Thoracic aorta (tissue), 2 donors: ENCODE measurements around the gene KAT6B. TPM values are rescaled to one million over a fixed set of nuclear protein-coding genes. Genes with fewer than 3 reads are reported as not detected.

ENCODE experiments used
- ATAC-seq: fragments of 150-250 bp; one replicate; pipeline ENCODE4 v1.8.0; 2017; ENCODE audit warnings: low read depth; ENCODE audit not compliant: insufficient number of reproducible peaks, low FRiP score
- DNase-seq: peaks from one replicate; pipeline ENCODE4 v3.0.0-alpha.2; 2020; ENCODE audit warnings: low spot score
- H3K27ac ChIP-seq, 2 donors: fragments of 200-600 bp; sonication (generic); 1 replicate in 1 of 2; 2 replicates in 1 of 2; pipeline ENCODE4 v1.5.1; 2016; ENCODE audit warnings: mild to moderate bottlenecking in 2 of 2, moderate library complexity in 2 of 2
- H3K27me3 ChIP-seq: fragments of 200-600 bp; sonication (generic); replicated peaks from 2 replicates; pipeline ENCODE4 v1.6.0; 2016; ENCODE audit warnings: mild to moderate bottlenecking; ENCODE audit not compliant: insufficient read depth
- H3K36me3 ChIP-seq: fragments of 200-600 bp; sonication (generic); one replicate; pipeline ENCODE4 v1.5.1; 2016
- H3K4me1 ChIP-seq, 2 donors: fragments of 200-600 bp; sonication (generic); 1 replicate in 1 of 2; 2 replicates in 1 of 2; pipeline versions ENCODE4 v1.5.1 to v1.6.0; 2016; ENCODE audit warnings: low read depth in 2 of 2, mild to moderate bottlenecking in 1 of 2; ENCODE audit not compliant: control insufficient read depth in 1 of 2
- H3K4me3 ChIP-seq: fragments of 200-600 bp; sonication (generic); 2 replicates; pipeline ENCODE4 v1.5.1; 2016; ENCODE audit warnings: mild to moderate bottlenecking
- H3K9me3 ChIP-seq: fragments of 200-600 bp; sonication (generic); 2 replicates; pipeline ENCODE4 v1.5.1; 2016
- total RNA-seq, 2 donors: library from RNA; depleted of rRNA; stranded (reverse); fragments of >200 nt; gene quantifications; one replicate each; pipeline versions ENCODE4 v1.1.0 to v1.2.3, GENCODE V29; 2016
- TF ChIP-seq, protein P1 (sequence below): fragments of 200-600 bp; sonication (generic); IDR thresholded peaks from one replicate; pipeline ENCODE4 v1.5.1; 2019; ENCODE audit warnings: antibody characterized with exemption

KAT6B gene
- total RNA-seq, 2 donors from 2014 or later, result 38.4 to 46.9 TPM

DNA sequence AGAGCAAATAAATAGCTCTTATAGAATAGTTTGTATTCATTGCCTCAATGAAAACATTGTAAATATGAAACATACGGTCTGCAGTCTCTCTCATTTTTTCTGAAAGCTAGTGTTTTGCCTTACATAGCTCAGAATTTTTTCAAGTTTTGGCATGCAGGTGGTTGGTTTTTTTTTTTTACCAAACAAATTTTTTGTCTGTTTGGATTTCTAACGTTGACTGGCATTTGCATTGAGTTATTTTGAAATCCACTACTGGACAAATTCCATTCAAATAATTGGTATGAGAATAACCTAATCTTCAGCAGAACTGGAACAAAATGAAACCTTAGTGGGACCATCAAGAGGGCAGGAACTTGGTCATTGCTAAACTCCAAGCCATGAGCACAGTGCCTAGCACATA lies 177.5 kb downstream of the KAT6B start:
- TF ChIP-seq, protein P1, sequence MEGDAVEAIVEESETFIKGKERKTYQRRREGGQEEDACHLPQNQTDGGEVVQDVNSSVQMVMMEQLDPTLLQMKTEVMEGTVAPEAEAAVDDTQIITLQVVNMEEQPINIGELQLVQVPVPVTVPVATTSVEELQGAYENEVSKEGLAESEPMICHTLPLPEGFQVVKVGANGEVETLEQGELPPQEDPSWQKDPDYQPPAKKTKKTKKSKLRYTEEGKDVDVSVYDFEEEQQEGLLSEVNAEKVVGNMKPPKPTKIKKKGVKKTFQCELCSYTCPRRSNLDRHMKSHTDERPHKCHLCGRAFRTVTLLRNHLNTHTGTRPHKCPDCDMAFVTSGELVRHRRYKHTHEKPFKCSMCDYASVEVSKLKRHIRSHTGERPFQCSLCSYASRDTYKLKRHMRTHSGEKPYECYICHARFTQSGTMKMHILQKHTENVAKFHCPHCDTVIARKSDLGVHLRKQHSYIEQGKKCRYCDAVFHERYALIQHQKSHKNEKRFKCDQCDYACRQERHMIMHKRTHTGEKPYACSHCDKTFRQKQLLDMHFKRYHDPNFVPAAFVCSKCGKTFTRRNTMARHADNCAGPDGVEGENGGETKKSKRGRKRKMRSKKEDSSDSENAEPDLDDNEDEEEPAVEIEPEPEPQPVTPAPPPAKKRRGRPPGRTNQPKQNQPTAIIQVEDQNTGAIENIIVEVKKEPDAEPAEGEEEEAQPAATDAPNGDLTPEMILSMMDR, result no peak
- Histone ChIP-seq H3K9me3 (no peaks in the 10 kb centered on the region), H3K27me3 (no peaks in the 10 kb centered on the region), H3K4me1 (no peaks in the 10 kb centered on the region), H3K36me3 (no peaks in the 10 kb centered on the region), H3K4me3 (no peak overlapping the region), H3K27ac (no peak overlapping the region)
- DNase-seq, result no peak
- no peak for ATAC-seq

DNA sequence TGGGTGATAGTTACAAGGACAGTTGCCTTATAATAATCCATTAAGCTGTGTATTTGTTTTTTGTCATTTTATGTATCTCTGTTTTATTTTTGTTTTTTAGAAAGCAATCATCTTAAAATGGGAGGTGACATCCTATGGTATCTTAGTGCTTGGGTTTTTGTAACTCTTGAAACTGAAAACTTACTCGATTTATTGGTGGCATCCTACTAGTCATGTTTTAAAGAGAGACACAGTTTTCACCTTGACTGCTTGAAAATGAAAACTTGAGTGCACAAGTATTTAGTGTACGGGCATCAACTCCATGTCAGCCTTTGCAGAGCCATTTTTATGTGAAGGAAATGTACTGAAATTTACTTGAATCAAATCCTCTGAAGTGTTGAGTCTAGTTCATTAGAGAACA lies 181.2 kb downstream of the KAT6B start:
- H3K27ac ChIP-seq, result no peak overlapping the region
- H3K27me3 ChIP-seq, result no peaks in the 10 kb centered on the region
- H3K4me3 ChIP-seq, result no peak overlapping the region
- TF ChIP-seq, protein P1, result no peak
- ATAC-seq (no peak), DNase-seq (no peak)
- no peaks in the 10 kb centered on the region for H3K9me3 ChIP-seq
- no peaks in the 10 kb centered on the region for H3K4me1 ChIP-seq
- H3K36me3 ChIP-seq, result no peaks in the 10 kb centered on the region

DNA sequence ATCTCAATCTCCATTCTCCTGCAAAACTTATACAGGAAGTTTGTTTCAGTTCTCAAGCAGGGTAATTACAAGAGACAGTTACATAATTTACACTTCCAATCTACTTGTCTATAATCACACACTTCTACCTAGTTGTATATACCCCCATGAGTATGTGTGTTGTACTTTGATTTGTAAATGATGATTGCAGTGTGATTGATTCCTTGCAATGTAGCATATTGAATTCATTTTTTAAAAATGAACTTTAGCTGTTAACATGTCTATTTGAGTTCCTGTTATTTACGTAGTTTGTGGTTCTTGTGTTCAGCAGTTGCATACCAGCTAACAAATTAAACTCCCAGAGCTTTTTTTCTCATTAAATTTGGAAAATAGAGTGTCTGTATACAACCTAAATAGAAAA lies 182.6 kb downstream of the KAT6B start:
- Histone ChIP-seq H3K4me1 (no peaks in the 10 kb centered on the region), H3K4me3 (no peak overlapping the region), H3K36me3 (no peaks in the 10 kb centered on the region), H3K27ac (no peak overlapping the region), H3K9me3 (no peaks in the 10 kb centered on the region), H3K27me3 (no peaks in the 10 kb centered on the region)
- no peak for DNase-seq
- no peak for ATAC-seq
- TF ChIP-seq, protein P1, result no peak

DNA sequence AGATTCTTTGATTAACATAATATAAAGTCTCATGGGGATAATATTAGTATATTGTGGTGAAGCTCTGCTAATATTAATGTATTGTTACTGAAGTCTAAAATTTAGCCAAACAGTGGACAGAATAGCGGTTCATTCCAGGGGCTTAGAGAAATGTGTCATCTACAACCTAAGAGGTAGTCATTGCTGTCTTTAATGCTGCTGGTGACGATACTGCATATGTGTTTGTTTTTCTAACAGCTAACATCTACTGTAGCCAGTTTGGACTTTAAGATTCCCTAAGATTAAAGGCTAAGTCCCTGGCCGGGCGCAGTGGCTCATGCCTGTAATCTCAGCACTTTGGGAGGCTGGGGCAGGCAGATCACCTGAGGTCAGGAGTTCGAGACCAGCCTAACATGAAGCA lies 183.0 kb downstream of the KAT6B start:
- DNase-seq, result no peak
- no peak for ATAC-seq
- Histone ChIP-seq H3K36me3 (no peaks in the 10 kb centered on the region), H3K27ac (no peak overlapping the region), H3K4me3 (no peak overlapping the region), H3K9me3 (no peaks in the 10 kb centered on the region), H3K4me1 (no peaks in the 10 kb centered on the region), H3K27me3 (no peaks in the 10 kb centered on the region)
- TF ChIP-seq, protein P1, result no peak

DNA sequence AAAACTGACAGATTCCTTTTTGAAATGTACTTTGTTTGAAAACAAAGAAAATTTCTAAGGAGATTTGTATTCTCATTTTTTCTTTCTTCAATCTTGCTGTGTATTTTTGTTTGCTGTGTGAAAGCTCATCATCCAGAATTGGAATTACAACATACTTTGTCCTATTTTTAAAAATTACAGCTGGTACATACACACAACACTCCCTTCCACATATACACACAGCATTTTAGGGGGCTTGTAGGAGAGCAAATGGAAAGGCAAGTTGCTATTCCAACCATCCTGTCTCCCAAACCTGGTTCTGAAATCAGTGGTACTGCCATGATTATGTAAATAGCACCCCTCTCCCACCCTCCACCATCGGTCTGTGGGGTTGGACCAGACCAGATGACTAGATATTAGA lies 184.0 kb downstream of the KAT6B start:
- no peak for ATAC-seq
- Histone ChIP-seq H3K9me3 (no peaks in the 10 kb centered on the region), H3K36me3 (no peaks in the 10 kb centered on the region), H3K4me3 (no peak overlapping the region), H3K27ac (no peak overlapping the region), H3K27me3 (no peaks in the 10 kb centered on the region), H3K4me1 (no peaks in the 10 kb centered on the region)
- no peak for DNase-seq
- TF ChIP-seq, protein P1, result no peak
